H1 (cell line): ENCODE data around the gene PTDSS2. TPM values are rescaled to one million over a fixed set of nuclear protein-coding genes. Genes with fewer than 3 reads are reported as not detected.

Experiments
- EZH2 ChIP-seq: fragments of 200-600 bp; sonication (generic); IDR thresholded peaks from 2 replicates; pipeline ENCODE4 v1.7.1; 2012; ENCODE audit warnings: low read depth, mild to moderate bottlenecking, moderate library complexity, low read length, inconsistent platforms; ENCODE audit not compliant: severe bottlenecking
- POU5F1 ChIP-seq: IDR thresholded peaks from 2 replicates; pipeline ENCODE4 v1.6.1; 2011; ENCODE audit warnings: low read depth, mild to moderate bottlenecking, low read length, moderate library complexity
- polyA plus RNA-seq, 7 experiments: library from polyadenylated mRNA; depleted of rRNA in 3 of 7; stranded (reverse) in 5 of 7; unstranded in 2 of 7; fragments of >200 nt in 5 of 7; fragments of 200-250 nt in 2 of 7; gene quantifications; 1 replicate in 5 of 7; 2 replicates in 1 of 7; 4 replicates in 1 of 7; pipeline versions ENCODE4 v1.2.1 to v1.2.3, GENCODE V29; 2011 to 2013; ENCODE audit warnings: missing spikeins in 2 of 7, mixed read lengths in 2 of 7
- total RNA-seq: library from RNA; stranded (reverse); fragmentation: NEBNext Ultra II Directional; extraction: Animal tissue kit (Norgen Biotek cat#: 25700); gene quantifications from 2 replicates; pipeline ENCODE4 v1.2.1, GENCODE V29; 2021

Gene PTDSS2
- total and polyA plus RNA-seq, 2 of the 8 experiments (the other 6 are each of a cell fraction or from before 2014, with no cell fraction given): 48.7 to 68.2 TPM

DNA sequence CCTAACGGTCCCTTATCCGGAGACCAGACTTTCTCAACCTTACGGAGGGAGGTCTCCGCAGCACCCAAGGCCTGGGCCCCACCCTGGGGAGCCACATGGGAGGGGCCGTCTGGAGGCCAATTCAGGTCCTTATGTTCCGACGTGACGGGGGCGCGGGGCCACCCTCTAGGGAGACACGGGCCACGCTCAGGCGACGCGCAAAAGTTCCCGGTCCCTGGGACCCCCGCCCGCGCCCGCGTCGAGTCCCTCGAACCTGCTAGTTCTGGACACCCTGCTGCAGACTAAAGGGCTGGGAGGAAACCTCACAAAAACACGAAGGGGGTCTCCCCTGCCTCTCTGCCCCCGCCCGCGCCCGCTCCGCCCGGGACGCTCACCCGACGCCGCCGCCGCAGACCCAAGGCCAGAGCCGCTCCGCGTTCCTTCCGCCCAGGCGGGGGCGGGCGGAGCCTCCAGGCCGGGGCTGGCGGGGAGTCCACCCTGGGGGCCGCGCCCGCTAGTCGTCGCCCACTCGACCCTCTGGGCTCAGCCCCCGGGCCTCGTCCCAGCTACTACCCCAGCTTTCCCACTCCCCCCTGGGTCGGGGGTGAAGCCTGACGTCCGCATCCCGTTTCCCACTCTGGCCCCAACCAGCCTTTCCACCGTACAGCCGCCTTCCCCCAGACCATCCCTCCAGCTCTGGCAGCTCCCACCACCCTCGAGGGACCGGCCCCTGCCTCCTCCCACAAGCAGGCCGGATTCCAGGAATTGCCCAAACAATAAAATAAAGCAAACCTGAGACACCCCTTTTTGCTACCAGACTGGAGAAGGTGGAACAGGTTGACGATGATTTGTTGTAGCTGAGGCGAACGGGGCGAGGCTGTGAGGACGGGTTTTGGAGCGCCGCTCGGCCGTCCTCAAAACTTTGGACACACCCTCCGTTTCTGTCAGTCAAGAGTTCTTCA, 54.2 kb downstream of the PTDSS2 start (continued):
- TF ChIP-seq POU5F1 (no peak), EZH2 (no peak)
